ENCODE data around the gene PCYT2.

Gene PCYT2

DNA sequence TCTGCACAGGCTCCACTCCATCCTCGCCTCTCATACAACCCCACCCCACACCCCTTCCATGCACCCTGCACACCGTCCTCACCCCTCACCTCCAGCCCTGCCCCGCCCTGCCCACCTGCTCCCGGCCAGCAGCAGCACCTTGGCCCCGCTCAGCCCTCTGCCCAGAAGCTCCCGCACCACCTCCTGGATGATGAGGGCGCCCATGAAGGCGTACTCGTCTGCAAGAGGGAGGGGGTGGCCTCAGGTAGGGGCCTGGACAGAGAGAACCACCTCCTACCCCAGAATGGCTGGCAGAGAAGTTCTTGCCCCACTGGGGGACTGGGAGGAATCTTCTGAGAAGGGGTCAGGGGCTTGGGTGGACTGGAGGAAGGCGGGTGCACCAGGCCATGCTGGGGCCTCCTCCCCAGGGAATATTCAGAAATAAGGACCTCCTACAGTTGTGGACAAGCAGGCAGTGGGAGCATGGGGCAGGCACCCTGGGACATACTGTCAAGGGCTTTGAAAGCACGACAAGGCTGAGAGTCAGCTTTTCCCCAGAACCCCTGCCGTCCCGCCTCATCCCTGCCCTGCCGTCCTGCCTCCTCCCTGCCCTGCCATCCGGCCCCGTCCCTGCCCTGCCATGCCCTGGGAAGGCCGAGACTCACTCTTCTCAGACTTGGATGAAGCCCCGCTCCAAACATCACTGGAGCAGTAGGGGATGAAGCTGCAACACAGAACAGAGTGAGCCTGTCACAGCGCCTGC is 46.7 kb upstream of the PCYT2 start:
- Histone ChIP-seq H3K4me3 (replicated peaks; ENCODE audit: low read depth, low read length) (no peak overlapping the region), H3K36me3 (ENCODE audit: control insufficient read depth, insufficient read depth, low read length) (no peaks in the 10 kb centered on the region), H3K27me3 (replicated peaks; ENCODE audit: control insufficient read depth, insufficient read depth, low read length) (no peaks in the 10 kb centered on the region; the same call in none of the 2 replicates)
- no peak for DNase-seq (ENCODE audit: extremely low read depth, insufficient read length)
- TF ChIP-seq, protein P1, sequence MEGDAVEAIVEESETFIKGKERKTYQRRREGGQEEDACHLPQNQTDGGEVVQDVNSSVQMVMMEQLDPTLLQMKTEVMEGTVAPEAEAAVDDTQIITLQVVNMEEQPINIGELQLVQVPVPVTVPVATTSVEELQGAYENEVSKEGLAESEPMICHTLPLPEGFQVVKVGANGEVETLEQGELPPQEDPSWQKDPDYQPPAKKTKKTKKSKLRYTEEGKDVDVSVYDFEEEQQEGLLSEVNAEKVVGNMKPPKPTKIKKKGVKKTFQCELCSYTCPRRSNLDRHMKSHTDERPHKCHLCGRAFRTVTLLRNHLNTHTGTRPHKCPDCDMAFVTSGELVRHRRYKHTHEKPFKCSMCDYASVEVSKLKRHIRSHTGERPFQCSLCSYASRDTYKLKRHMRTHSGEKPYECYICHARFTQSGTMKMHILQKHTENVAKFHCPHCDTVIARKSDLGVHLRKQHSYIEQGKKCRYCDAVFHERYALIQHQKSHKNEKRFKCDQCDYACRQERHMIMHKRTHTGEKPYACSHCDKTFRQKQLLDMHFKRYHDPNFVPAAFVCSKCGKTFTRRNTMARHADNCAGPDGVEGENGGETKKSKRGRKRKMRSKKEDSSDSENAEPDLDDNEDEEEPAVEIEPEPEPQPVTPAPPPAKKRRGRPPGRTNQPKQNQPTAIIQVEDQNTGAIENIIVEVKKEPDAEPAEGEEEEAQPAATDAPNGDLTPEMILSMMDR (IDR thresholded peaks at IDR 0.05; ENCODE audit: insufficient read depth, low read length, poor library complexity, severe bottlenecking) = no peak

DNA sequence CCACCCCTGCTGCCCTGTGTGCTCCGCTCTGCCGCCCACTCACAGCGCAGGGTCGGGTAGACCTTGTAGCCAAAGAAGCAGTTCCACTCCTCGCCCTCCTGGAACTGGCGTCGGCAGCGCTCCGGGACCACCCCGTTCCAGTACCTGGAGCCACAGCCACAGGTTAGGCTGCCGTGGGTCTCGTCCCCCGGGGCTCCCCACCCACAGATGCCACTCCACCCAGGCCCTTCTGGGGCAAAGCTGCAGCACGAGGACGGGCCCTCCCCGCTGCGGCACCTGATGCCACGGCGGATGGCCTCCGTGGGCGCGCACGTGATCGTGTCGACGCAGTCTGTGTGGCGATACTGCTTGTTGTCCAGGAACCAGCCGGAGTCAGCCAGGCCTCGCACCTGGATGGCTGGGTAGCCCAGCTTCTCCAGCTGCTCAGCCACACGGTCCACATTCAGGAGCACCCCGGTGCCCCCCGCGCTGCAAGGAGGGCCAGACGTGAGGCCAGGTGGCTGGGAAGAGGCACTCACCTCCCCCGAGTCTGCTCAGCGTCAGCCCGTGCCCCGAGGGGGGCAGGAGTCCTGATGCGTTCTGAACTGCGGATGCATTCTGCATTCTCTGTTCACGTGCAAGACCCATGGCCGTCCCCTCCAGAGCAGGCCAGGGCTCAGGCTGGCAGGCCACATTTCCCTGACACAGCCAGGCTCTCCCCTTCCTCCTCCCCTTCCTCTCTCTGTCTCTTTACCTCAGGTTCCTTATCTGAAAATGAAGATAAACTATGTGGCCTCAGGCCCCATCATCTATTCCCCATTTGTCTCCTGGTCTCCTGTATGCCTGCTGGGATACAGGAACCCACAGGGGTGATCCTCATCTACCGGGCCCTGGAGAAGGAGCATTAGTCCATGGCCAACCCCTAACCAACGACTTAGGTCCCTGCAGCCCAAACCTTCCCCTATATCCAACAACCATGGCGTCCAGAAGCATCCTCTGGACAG is 45.7 kb upstream of the PCYT2 start:
- TF ChIP-seq, protein P1 (IDR thresholded peaks at IDR 0.05; ENCODE audit: insufficient read depth, low read length, poor library complexity, severe bottlenecking) = no peak
- no peaks in the 10 kb centered on the region; the same call in none of the 2 replicates for H3K27me3 ChIP-seq (replicated peaks; ENCODE audit: control insufficient read depth, insufficient read depth, low read length)

DNA sequence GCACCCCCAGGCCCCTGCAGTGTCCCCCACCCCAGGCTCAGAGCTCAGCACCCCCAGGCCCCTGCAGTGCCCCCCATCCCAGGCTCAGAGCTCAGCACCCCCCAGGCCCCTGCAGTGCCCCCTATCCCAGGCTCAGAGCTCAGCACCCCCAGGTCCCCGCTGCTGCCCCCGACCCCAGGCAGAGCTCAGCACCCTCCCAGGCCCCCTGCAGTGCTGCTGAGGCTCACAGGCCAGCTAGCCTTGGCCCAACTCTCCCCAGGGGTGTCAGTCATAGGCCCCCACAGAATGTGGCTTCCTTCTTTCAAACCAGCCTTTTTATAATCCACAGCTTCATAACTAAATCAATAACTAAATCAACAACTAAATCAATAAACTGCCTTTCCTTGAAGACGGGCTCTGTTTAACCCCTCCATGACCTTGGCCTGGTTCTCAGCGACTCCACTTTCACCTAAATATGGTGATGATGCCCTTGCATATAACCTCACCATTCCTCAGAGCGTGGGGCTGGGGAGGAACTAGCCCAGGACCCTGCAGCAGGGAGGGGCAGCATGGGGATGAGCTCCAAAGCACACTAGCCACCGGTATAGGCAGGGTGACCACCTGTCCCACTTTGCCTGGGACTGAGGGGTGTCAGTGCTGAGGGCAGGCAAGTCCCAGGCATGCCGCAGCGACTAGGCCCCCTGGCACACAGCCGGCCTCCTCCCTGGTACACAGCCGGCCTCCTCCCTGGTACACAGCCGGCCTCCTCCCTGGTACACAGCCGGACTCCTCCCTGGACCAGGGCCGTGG is 44.8 kb upstream of the PCYT2 start:
- no peaks in the 10 kb centered on the region; the same call in none of the 2 replicates for H3K27me3 ChIP-seq (replicated peaks; ENCODE audit: control insufficient read depth, insufficient read depth, low read length)
- TF ChIP-seq, protein P1 (IDR thresholded peaks at IDR 0.05; ENCODE audit: insufficient read depth, low read length, poor library complexity, severe bottlenecking) = no peak
- H3K36me3 ChIP-seq (ENCODE audit: control insufficient read depth, insufficient read depth, low read length) = no peaks in the 10 kb centered on the region
- H3K4me3 ChIP-seq (replicated peaks; ENCODE audit: low read depth, low read length) = no peak overlapping the region
- DNase-seq (ENCODE audit: extremely low read depth, insufficient read length) = no peak

More for the DNA sequence above, 45.7 kb upstream of the PCYT2 start:
- DNase-seq (ENCODE audit: extremely low read depth, insufficient read length) = no peak
- no peak overlapping the region for H3K4me3 ChIP-seq (replicated peaks; ENCODE audit: low read depth, low read length)
- H3K36me3 ChIP-seq (ENCODE audit: control insufficient read depth, insufficient read depth, low read length) = no peaks in the 10 kb centered on the region

DNA sequence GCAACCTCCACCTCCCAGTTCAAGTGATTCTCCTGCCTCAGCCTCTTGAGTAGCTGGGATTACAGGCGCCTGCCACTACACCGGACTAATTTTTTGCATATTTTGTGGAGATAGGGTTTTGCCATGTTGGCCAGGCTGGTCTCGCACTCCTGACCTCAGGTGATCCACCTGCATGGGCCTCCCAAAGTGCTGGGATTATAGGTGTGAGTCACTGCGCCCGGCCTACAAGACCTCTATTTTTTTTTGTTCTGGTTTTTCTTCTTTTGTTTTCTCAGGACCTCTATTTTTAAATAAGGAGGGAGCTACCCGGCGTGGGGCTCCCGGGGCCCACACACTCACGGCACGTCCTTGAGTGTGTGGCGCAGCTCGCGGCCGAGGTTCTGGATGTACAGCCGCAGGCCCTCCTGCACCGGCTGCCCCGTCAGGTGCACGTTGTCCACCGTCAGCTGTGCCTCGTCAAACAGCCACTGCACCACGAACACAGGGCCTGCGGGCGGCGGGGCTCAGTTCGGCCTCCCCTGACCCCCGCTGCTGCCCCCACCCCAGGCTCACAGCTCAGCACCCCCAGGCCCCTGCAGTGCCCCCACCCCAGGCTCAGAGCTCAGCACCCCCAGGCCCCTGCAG is 44.0 kb upstream of the PCYT2 start:
- DNase-seq (ENCODE audit: extremely low read depth, insufficient read length) = no peak
- no peaks in the 10 kb centered on the region; the same call in none of the 2 replicates for H3K27me3 ChIP-seq (replicated peaks; ENCODE audit: control insufficient read depth, insufficient read depth, low read length)
- TF ChIP-seq, protein P1 (IDR thresholded peaks at IDR 0.05; ENCODE audit: insufficient read depth, low read length, poor library complexity, severe bottlenecking) = no peak
- no peak overlapping the region for H3K4me3 ChIP-seq (replicated peaks; ENCODE audit: low read depth, low read length)
- no peaks in the 10 kb centered on the region for H3K36me3 ChIP-seq (ENCODE audit: control insufficient read depth, insufficient read depth, low read length)

All from GM06990 (cell line).